Measurements from ENCODE around the gene CLIP3.

The CLIP3 gene

GRCh38 chr19:36059180-36059910 is 26.7 kb upstream of the CLIP3 start:
- no peak overlapping the region for H3K9ac ChIP-seq (ENCODE audit: low read depth, low read length, poor library complexity)
- H3K23ac ChIP-seq (ENCODE audit: low read depth, low read length, poor library complexity): no peak overlapping the region
- H2BK12ac ChIP-seq (ENCODE audit: low read length): no peak overlapping the region
- no peak overlapping the region for H2AFZ ChIP-seq (ENCODE audit: low read length)
- no peak overlapping the region for H3K4me2 ChIP-seq (ENCODE audit: insufficient read depth, low read length, poor library complexity, severe bottlenecking)
- H2BK15ac ChIP-seq (ENCODE audit: low read length): no peak overlapping the region
- no peak overlapping the region for H2AK5ac ChIP-seq (ENCODE audit: low read depth, low read length)
- no peak overlapping the region for H3K27ac ChIP-seq (replicated peaks; ENCODE audit: low read length)
- H3K27me3 ChIP-seq (ENCODE audit: control insufficient read depth in 3 of 3, insufficient read depth in 3 of 3, low read depth in 1 of 3, low read length in 3 of 3): no peaks in the 10 kb centered on the region
- peaks cover 6 to 8% of the 10 kb centered on the region in 2 donors for H3K4me1 ChIP-seq (ENCODE audit: control insufficient read depth in 2 of 2, insufficient read depth in 1 of 2, low read depth in 1 of 2, low read length in 2 of 2)
- no peak overlapping the region for H3K18ac ChIP-seq (ENCODE audit: low read length)
- H3K79me1 ChIP-seq (ENCODE audit: low read depth, low read length): peaks cover 3% of the 10 kb centered on the region
- H3K4me3 ChIP-seq (ENCODE audit: low read length in 2 of 2): no peak overlapping the region
- peaks cover 0 to 2% of the 10 kb centered on the region in 2 donors for H3K9me3 ChIP-seq (replicated peaks in 1 of 2; ENCODE audit: control insufficient read depth in 2 of 2, insufficient read depth in 1 of 2, low read depth in 1 of 2, low read length in 2 of 2)
- no CpG with 5 or more reads among the region's 6 CpGs for WGBS, 2 donors (ENCODE audit: extremely low coverage in 2 of 2, insufficient read length in 2 of 2, insufficient replicate concordance in 1 of 2)
- H4K8ac ChIP-seq (ENCODE audit: low read depth, low read length): no peak overlapping the region
- H2BK120ac ChIP-seq (ENCODE audit: low read depth, low read length): no peak overlapping the region
- no peak overlapping the region for H4K91ac ChIP-seq (ENCODE audit: low read depth, low read length, poor library complexity)
- H3K14ac ChIP-seq (ENCODE audit: low read length): no peak overlapping the region
- H3K36me3 ChIP-seq (replicated peaks in 1 of 2; ENCODE audit: control insufficient read depth in 2 of 2, insufficient read depth in 2 of 2, low read length in 2 of 2): peaks cover 32 to 66% of the 10 kb centered on the region in 2 donors
- no peak overlapping the region for H2BK5ac ChIP-seq (ENCODE audit: low read length)
- H3K4ac ChIP-seq (ENCODE audit: low read length): no peak overlapping the region
- no peak for DNase-seq (ENCODE audit: low spot score)

- Histone ChIP-seq H3K27me3 (ENCODE audit: control insufficient read depth in 3 of 3, insufficient read depth in 3 of 3, low read depth in 1 of 3, low read length in 3 of 3) (no peaks in the 10 kb centered on the region), H3K79me1 (ENCODE audit: low read depth, low read length) (peaks cover 3% of the 10 kb centered on the region), H3K4ac (ENCODE audit: low read length) (no peak overlapping the region), H2BK15ac (ENCODE audit: low read length) (no peak overlapping the region), H3K23ac (ENCODE audit: low read depth, low read length, poor library complexity) (no peak overlapping the region), H3K4me1 (ENCODE audit: control insufficient read depth in 2 of 2, insufficient read depth in 1 of 2, low read depth in 1 of 2, low read length in 2 of 2) (peaks cover 7 to 8% of the 10 kb centered on the region in 2 donors), H4K91ac (ENCODE audit: low read depth, low read length, poor library complexity) (no peak overlapping the region), H2BK120ac (ENCODE audit: low read depth, low read length) (no peak overlapping the region), H3K36me3 (replicated peaks in 1 of 2; ENCODE audit: control insufficient read depth in 2 of 2, insufficient read depth in 2 of 2, low read length in 2 of 2) (peaks cover 29 to 62% of the 10 kb centered on the region in 2 donors), H3K27ac (replicated peaks; ENCODE audit: low read length) (no peak overlapping the region), H3K14ac (ENCODE audit: low read length) (no peak overlapping the region), H3K9ac (ENCODE audit: low read depth, low read length, poor library complexity) (no peak overlapping the region), H2BK12ac (ENCODE audit: low read length) (no peak overlapping the region), H2AK5ac (ENCODE audit: low read depth, low read length) (no peak overlapping the region), H4K8ac (ENCODE audit: low read depth, low read length) (no peak overlapping the region), H3K9me3 (replicated peaks in 1 of 2; ENCODE audit: control insufficient read depth in 2 of 2, insufficient read depth in 1 of 2, low read depth in 1 of 2, low read length in 2 of 2) (peaks cover 0 to 2% of the 10 kb centered on the region in 2 donors), H2BK5ac (ENCODE audit: low read length) (no peak overlapping the region), H2AFZ (ENCODE audit: low read length) (no peak overlapping the region), H3K4me3 (ENCODE audit: low read length in 2 of 2) (no peak overlapping the region), H3K18ac (ENCODE audit: low read length) (no peak overlapping the region), H3K4me2 (ENCODE audit: insufficient read depth, low read length, poor library complexity, severe bottlenecking) (no peak overlapping the region)
- no peak for DNase-seq (ENCODE audit: low spot score)
- WGBS, 2 donors (ENCODE audit: extremely low coverage in 2 of 2, insufficient read length in 2 of 2, insufficient replicate concordance in 1 of 2): no CpG with 5 or more reads among the region's 12 CpGs
Observed at GRCh38 chr19:36058481-36059179, 26.0 kb upstream of the CLIP3 start.

GRCh38 chr19:36054733-36055686 is 22.3 kb upstream of the CLIP3 start, which contains the start of gene WDR62:
Gene WDR62, plus strand, starts transcription at chr19:36054897. Its CDS starts 75 bp downstream, at chr19:36054972.
- Histone ChIP-seq H3K4me2 (ENCODE audit: insufficient read depth, low read length, poor library complexity, severe bottlenecking) (peak within 1 kb of the TSS; percentile 82), H3K4me3 (ENCODE audit: low read length in 2 of 2) (peak within 1 kb of the TSS; percentile 78 to 93), H3K23ac (ENCODE audit: low read depth, low read length, poor library complexity) (peak within 1 kb of the TSS; percentile 66), H3K27ac (replicated peaks; ENCODE audit: low read length) (peak within 1 kb of the TSS; percentile 94), H3K9ac (ENCODE audit: low read depth, low read length, poor library complexity) (peak within 1 kb of the TSS; percentile 94), H3K36me3 (replicated peaks in 1 of 2; ENCODE audit: control insufficient read depth in 2 of 2, insufficient read depth in 2 of 2, low read length in 2 of 2) (peaks cover 10 to 31% of the 10 kb centered on the region in 2 donors), H4K8ac (ENCODE audit: low read depth, low read length) (no peak within 1 kb of the TSS), H2AFZ (ENCODE audit: low read length) (peak within 1 kb of the TSS; percentile 99), H3K9me3 (replicated peaks in 1 of 2; ENCODE audit: control insufficient read depth in 2 of 2, insufficient read depth in 1 of 2, low read depth in 1 of 2, low read length in 2 of 2) (no peaks in the 10 kb centered on the region), H2AK5ac (ENCODE audit: low read depth, low read length) (no peak within 1 kb of the TSS), H2BK5ac (ENCODE audit: low read length) (no peak within 1 kb of the TSS), H3K27me3 (ENCODE audit: control insufficient read depth in 3 of 3, insufficient read depth in 3 of 3, low read depth in 1 of 3, low read length in 3 of 3) (no peaks in the 10 kb centered on the region), H3K79me1 (ENCODE audit: low read depth, low read length) (peaks cover 3% of the 10 kb centered on the region), H3K14ac (ENCODE audit: low read length) (no peak within 1 kb of the TSS), H2BK12ac (ENCODE audit: low read length) (no peak within 1 kb of the TSS), H4K91ac (ENCODE audit: low read depth, low read length, poor library complexity) (no peak within 1 kb of the TSS), H2BK120ac (ENCODE audit: low read depth, low read length) (peak within 1 kb of the TSS; percentile 65), H2BK15ac (ENCODE audit: low read length) (no peak within 1 kb of the TSS), H3K4me1 (ENCODE audit: control insufficient read depth in 2 of 2, insufficient read depth in 1 of 2, low read depth in 1 of 2, low read length in 2 of 2) (peaks cover 8 to 9% of the 10 kb centered on the region in 2 donors), H3K18ac (ENCODE audit: low read length) (peak within 1 kb of the TSS; percentile 93), H3K4ac (ENCODE audit: low read length) (no peak within 1 kb of the TSS)
- DNase-seq (ENCODE audit: low spot score): peak; percentile 94
- no CpG with 5 or more reads among the region's 76 CpGs for WGBS, 2 donors (ENCODE audit: extremely low coverage in 2 of 2, insufficient read length in 2 of 2, insufficient replicate concordance in 1 of 2)

Data from neuronal stem cell (in vitro differentiated cells).